Measurements from ENCODE around the gene PSME3IP1.

PSME3IP1 gene

DNA sequence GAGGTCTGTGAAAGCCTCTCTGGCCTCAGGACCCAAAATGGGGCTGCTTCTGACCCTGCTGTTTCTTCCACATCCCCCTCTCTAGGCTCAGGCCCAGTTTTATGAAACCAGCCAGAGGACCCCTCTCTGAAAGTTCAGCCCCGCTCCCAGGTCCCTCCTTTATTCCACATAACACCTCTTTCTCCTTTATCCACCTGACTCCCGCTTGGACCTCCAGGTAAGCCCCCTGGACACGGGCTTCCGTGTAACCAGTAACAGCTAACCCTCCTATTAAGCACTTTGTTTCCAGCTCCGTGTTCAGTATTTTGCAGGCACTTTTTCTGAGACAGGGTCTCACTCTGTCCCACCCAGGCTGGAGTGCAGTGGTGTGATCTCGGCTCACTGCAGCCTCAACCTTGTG is 37.4 kb downstream of the PSME3IP1 start:
- no peak overlapping the region for H3K27ac ChIP-seq
- TF ChIP-seq, protein P1, sequence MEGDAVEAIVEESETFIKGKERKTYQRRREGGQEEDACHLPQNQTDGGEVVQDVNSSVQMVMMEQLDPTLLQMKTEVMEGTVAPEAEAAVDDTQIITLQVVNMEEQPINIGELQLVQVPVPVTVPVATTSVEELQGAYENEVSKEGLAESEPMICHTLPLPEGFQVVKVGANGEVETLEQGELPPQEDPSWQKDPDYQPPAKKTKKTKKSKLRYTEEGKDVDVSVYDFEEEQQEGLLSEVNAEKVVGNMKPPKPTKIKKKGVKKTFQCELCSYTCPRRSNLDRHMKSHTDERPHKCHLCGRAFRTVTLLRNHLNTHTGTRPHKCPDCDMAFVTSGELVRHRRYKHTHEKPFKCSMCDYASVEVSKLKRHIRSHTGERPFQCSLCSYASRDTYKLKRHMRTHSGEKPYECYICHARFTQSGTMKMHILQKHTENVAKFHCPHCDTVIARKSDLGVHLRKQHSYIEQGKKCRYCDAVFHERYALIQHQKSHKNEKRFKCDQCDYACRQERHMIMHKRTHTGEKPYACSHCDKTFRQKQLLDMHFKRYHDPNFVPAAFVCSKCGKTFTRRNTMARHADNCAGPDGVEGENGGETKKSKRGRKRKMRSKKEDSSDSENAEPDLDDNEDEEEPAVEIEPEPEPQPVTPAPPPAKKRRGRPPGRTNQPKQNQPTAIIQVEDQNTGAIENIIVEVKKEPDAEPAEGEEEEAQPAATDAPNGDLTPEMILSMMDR (IDR thresholded peaks at IDR 0.05): no peak
- TF ChIP-seq ZFX (IDR thresholded peaks at IDR 0.05; ENCODE audit: borderline replicate concordance): no peak

DNA sequence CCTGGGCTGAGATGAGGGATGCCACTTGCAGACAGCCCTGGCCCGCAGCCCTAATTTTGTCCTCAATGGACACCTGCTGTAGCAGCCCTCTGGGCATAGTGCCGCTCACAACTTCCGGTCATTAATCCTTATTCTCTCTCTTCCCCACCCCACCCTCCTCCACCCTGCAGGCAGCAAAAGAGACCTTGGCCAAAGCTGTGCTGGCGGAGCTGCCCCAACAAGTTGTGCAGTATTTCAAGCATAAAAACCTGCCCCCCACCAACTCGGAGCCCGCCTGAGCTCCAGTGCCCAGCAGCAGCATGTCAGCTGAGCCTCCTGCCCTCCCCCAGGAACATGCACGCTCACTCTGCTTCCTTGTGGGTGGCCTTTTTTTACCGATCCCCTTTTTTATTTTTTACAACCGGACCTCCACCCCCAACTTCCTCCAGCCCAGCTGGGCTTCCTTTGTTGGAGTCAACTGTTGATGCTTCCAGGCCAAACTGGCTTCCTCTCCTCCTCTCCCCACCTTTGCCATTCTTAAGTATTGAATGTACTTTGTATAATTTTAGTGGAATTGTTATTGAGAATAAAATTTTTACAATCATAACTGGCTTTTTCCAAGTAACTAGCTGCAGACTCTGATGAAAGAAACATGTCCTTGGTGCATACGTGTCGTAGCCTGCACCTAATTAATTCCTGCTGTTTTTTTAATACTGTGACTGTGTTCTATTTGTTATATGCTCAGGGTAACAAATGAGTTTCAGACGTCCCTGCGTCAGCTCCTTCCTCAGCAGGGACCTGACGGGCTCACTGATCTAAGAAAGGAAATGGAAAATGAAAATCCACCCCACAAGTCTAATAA is 38.2 kb downstream of the PSME3IP1 start:
- no peak overlapping the region for H3K27ac ChIP-seq
- TF ChIP-seq, protein P1 (IDR thresholded peaks at IDR 0.05): no peak
- no peak for TF ChIP-seq ZFX (IDR thresholded peaks at IDR 0.05; ENCODE audit: borderline replicate concordance)

DNA sequence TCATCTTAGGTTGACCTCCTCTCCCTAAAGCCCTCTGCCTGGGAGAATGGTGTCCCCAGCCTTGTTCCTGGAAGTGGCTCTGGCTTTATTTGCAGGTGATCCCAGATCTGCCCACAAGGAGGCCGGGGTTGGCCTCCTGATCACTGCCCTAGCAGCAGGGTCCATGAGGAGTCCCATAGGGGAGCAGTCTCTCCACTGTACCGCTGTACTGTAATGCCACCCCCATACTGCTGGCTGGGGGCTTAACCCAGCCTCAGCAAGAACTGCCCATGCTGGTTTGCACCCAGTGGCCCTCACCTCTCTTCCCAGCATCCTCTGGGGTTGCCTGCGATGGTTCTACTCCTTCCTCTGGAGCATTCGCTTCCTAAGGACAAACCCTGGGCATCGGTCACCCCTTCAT is 39.1 kb downstream of the PSME3IP1 start:
- TF ChIP-seq ZFX (IDR thresholded peaks at IDR 0.05; ENCODE audit: borderline replicate concordance): no peak
- TF ChIP-seq, protein P1 (IDR thresholded peaks at IDR 0.05): no peak
- no peak overlapping the region for H3K27ac ChIP-seq

DNA sequence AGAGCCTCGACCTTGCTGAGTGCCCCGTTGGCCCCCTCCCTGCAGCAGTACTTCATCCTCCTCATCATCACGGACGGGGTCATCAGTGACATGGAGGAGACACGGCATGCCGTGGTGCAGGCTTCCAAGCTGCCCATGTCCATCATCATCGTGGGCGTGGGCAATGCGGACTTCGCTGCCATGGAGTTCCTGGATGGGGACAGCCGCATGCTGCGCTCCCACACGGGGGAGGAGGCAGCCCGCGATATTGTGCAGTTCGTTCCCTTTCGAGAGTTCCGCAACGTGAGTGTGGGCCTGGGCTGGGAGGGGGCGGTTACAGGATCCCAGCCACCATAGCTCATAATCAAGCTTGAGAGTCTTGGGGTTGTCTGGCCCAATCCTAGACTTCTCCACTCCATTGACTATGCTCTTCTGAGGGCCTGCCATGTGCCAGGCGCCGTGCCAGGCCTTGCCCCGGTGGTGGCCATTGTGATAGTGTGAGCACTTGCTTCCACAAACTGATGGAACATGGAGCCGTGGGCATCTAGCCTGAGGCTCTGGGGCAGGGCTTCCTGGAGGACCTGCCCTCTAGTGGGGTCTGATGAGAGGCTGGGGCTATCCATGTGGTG is 39.7 kb downstream of the PSME3IP1 start:
- H3K27ac ChIP-seq: no peak overlapping the region
- TF ChIP-seq, protein P1 (IDR thresholded peaks at IDR 0.05): no peak
- no peak for TF ChIP-seq ZFX (IDR thresholded peaks at IDR 0.05; ENCODE audit: borderline replicate concordance)

DNA sequence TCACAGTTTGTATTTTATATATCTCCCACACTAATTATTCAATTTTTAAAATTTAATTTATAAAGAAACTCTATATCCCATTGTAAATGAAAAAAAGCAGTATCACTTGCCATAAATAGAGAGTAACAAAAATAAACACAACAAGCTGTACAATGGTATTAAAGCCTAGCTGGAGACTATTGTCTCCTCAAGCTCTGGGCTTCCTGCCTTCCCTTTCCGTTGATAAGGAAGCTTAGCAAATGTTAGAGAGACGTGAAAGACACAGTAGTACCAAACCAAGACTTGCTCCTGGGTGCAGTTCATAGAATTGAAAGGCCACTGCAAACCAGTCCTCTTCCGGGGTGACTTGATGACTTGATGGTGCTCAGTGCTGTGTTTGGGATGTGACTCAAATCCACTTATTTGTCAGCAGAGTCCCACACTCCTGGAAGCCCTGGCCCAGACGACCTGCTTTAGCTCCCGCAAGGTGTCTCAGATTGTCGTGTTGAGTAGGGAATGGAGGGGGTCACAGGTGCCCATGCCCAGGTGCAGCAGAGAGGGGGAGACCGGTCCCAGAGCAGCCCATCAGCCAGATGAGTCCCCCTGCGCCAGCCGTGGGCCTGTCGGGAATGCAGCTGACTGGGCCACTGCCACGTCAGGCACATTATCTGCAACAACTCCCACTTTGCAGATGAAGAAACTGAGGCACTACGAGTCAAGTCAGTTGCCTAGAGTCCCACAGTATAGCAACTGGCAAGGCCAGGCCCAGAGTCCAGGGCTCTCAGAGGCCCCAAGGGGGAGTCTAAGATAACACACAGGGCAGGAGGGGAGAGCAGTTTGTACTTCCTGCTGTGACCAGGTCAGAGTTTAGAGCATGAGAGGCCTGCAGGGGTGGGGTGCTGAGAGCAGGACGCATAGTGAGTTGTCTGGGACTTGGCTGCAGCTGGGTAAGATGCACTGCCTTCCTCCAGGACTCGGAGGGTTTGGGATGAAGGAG is 40.5 kb downstream of the PSME3IP1 start:
- H3K27ac ChIP-seq: no peak overlapping the region
- TF ChIP-seq ZFX (IDR thresholded peaks at IDR 0.05; ENCODE audit: borderline replicate concordance): no peak
- TF ChIP-seq, protein P1 (IDR thresholded peaks at IDR 0.05): no peak

DNA sequence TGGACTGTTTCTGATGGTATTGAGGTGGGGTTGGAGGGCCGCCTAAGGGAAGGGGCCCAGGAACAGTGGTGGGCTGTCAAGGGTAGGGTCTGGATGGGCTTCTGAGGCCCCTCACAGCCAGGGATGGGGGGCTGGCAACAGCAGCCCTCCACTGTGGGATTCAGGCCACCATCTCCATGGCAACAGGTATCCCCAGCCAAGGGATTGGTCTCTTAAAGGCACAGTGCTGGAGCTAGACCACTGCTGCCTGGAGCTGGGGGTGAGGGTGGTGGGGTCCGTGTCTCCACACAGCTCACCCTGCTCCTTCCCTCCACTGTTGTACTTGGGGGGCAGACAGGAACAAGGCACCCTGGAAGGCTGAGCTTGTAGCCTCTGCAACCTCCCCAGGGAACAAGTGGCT is 41.8 kb downstream of the PSME3IP1 start:
- TF ChIP-seq ZFX (IDR thresholded peaks at IDR 0.05; ENCODE audit: borderline replicate concordance): no peak
- TF ChIP-seq, protein P1 (IDR thresholded peaks at IDR 0.05): no peak
- H3K27ac ChIP-seq: no peak overlapping the region
